COLO668 (cell line): ENCODE results near the gene ACSS2.
"Not testable (repeated sequence)": the region's sequence is repeated elsewhere in the genome, so short reads cannot be mapped to it uniquely, and the experiment has no call there.

Experiments used
- DNase-seq: peaks from one replicate; lab custom pipeline; 2025; ENCODE audit not compliant: unreplicated experiment; lab: John Stamatoyannopoulos, UW

ACSS2 gene

GRCh38 chr20:34873583-34874093 is 2.8 kb upstream of the ACSS2 start:
- DNase-seq, result no peak

DNA sequence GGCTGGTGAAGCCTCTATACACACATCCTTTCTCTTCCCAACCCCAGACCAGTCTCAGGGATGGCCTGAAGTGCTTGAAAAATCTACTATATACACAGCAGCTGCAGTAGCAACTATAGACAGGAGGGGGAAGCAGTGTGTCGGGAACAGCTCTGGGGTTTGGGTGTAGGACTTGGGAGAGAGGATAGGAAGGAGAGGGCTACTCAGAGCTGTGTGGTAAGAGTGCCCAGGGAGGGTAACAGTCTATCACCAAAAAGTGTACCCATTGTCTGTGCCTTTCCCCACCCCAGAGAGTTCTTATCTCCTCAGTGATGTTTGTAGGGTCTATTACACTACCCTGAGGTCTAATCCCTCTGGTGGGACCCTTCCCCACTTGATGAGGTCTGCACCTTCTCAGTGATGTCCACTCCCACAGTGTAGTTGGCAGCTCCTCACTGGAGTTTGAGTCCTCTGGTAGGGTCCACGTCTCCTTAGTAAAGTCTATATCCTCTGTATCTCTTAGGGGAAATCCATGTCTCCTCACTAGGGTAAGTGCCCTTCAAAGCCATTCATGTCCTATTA is 2.2 kb upstream of the ACSS2 start:
- DNase-seq, result peak; percentile 78

DNA sequence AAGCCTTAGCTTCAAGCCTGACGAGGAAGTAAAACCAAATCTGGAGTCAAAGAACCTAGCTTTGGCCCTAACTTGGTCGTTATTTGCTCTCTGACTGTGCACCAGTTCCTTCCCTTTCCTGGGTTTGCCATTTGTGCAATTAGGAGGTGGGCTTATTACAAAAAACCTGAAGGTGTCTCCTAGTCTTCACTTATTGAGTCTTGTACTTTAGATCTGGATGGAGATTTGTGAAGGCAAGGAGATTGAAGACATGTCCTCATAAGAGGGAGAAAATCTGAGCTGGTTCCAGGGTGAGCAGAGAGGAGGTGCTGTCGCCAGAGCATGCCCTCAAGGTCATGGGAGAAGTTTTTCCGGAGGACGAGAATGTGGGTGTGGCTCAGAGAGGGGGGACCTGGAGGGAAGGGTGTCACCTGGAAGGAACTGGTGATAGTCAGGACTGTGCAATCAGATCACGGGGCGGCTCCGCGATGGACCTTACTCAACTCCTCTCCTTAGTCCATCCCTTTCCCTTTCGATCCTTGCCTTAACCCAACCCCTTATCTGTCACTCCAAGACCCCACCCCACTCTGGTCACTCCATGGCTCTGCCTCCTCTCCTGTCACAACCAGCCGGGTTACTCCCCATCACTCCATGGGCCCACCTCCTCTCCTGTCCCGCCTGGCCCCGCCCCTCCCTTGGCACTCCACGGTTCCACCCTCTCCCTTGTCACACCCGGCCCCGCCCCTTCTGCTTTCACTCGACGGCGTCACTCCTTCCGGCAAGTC is 588 bp upstream of the ACSS2 start:
- DNase-seq, result peak; percentile 98

GRCh38 chr20:34880215-34880850 is 3.9 kb downstream of the ACSS2 start:
- DNase-seq, result no peak

DNA sequence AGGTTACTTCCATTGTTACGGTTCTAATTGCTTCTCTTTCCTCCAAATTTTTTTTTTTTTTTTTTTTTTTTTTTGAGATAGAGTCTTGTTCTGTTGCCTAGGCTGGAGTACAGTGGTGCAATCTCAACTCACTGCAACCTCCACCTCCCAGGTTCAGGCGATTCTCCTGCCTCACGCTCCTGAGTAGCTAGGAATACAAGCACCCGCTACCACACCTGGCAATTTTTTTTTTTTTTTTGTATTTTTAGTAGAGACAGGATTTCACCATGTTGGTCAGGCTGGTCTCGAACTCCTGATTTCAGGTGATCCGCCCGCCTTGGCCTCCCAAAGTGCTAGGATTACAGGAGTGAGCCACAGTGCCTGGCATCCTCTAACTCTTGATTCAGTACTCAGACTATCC is 4.6 kb downstream of the ACSS2 start:
- not testable (repeated sequence) for DNase-seq

GRCh38 chr20:34881689-34882088 is 5.3 kb downstream of the ACSS2 start:
- no peak for DNase-seq

GRCh38 chr20:34883087-34883688 is 6.8 kb downstream of the ACSS2 start:
- DNase-seq, result no peak

- DNase-seq, result no peak
Observed at GRCh38 chr20:34883809-34884208, 7.4 kb downstream of the ACSS2 start.

- DNase-seq, result no peak
Observed at GRCh38 chr20:34884260-34884659, 7.8 kb downstream of the ACSS2 start.

DNA sequence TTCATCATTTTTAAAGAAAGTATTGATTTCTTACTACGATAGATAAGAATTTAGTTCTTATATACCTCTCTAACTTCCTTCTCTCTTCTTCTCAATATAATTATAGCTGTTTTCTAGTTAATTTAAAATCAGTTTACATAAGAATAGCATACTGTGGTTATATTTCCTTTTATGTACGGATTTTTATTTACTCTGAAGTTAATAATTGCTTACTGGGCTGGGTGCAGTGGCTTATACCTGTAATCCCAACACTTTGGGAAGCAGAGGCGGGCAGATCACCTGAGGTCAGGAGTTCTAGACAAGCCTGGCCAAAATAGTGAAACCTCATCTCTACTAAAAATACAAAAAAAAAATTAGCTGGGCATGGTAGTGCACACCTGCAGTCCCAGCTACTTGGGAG is 9.7 kb downstream of the ACSS2 start:
- no peak for DNase-seq

DNA sequence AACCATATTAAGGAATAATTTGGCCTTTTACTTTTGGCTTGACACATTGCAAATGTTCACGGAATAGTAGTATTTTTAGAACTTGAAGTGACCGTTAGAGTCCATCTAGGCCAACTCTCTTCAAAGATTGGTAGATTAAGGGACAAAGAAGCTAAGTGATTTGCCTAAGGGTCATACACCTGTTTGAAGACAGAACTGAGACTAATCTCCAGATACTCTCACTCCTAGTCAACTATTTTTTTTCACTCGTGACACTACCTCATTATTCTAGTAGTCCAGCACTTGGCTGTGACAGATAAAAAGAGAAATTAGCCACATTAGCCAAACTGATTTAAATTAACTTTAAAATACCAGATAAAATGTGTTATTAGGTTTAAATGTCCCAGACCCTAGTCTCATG is 10.6 kb downstream of the ACSS2 start:
- DNase-seq, result no peak

GRCh38 chr20:34888468-34888867 is 12.1 kb downstream of the ACSS2 start:
- no peak for DNase-seq

- DNase-seq, result no peak
Observed at GRCh38 chr20:34891166-34892062, 15.0 kb downstream of the ACSS2 start.

DNA sequence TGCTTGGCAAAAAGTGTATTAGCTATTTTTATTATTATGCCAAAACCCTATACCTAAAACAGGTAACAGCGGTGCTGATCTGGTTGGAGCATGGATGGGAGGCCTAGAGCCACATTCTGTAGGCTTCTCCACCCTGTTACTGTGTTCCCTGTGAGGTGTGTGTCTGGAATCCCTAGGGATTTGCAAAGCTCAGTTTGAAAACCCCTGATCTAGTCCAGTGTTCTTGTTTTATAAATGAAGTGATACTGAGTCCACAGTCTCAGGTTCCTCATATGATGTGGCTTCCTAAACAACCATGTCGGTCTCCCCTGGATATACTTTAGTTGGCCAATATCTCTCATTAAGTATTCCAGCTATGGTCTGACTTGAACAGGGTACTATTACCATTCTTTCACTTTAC is 16.3 kb downstream of the ACSS2 start:
- no peak for DNase-seq

DNA sequence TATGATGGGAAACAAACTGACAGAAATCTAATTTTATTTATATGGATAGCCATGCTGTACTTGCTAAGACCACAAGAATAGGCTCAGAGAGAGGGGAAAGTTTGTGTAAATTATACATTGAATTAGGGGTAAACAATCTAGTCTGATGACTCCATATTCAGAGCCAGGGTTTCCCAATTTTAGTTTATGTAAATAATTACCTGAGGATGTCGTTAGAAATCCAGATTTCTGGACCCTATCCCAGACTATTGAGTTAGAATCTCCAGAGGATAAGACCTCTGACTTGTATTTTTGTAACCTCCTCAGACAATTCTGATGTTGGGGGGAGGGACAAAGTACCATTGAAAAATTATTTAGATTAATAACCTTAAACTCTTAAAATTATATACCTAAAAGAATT is 18.3 kb downstream of the ACSS2 start:
- DNase-seq, result no peak

DNA sequence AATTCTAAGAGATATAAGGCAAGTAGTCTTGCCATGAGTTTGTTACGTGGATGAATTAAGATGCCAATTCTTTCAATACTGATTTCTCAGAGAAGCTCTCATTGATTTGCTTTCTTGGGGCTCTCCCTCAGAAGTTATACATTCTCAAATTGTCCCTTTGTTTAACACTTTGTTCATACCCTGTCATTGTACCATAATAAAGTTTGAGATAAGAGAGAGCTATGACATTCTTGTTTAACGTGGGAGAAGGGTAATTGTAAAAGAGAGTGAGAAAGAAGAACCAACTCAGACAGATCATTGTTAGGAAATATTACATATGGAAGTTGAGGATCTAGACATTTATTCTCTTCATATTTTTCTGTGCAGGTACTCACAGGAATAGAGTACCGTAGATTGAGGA is 19.1 kb downstream of the ACSS2 start:
- DNase-seq, result no peak

GRCh38 chr20:34896086-34896621 is 19.7 kb downstream of the ACSS2 start:
- DNase-seq, result no peak

- DNase-seq, result not testable (repeated sequence)
Observed at GRCh38 chr20:34898129-34898528, 21.7 kb downstream of the ACSS2 start.

DNA sequence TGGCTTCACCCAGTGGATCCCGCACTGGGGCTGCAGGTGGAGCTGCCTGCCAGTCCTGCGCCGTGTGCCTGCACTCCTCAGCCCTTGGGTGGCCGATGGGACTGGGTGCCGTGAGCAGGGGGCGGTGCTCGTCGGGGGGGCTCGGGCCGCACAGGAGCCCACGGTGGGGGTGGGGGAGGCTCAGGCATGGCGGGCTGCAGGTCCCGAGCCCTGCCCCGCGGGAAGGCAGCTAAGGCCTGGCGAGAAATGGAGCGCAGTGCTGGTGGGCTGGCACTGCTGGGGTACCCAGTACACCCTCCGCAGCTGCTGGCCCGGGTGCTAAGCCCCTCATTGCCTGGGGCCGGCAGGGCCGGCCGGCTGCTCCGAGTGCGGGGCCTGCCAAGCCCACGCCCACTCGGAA is 22.3 kb downstream of the ACSS2 start:
- not testable (repeated sequence) for DNase-seq

DNA sequence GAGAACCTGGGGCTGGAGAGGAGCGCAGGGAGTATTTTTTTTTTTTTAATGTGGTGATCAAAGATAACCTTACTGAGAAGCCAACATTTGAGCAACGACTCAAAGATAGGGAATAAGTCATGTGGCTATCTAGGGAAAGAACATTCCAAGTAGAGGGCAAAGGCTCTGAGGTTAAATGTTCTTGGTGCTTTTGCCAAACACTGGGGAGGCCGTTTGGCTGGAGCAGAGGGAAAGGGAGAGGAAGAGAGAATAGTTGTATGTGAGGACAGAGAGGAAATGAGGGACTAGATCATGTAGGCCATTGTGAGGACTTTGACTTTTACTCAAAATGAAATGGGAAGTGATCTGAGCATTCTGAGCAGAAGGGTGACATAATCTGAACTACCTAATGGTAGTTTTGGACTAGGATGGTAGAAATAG is 27.8 kb downstream of the ACSS2 start:
- DNase-seq, result no peak
